Choroid plexus epithelial cell (primary cell): ENCODE data around the gene DLGAP3.

Experiments used
- DNase-seq: peaks from one replicate; pipeline ENCODE4 v3.0.0-alpha.2; 2010; ENCODE audit warnings: low read depth
- H3K4me3 ChIP-seq: 2 replicates; pipeline ENCODE4 v1.5.1; 2011; ENCODE audit warnings: low read depth, mild to moderate bottlenecking, control low read depth, low read length, moderate library complexity
- CTCF ChIP-seq: conservative IDR thresholded peaks from 2 replicates; pipeline ENCODE4 v1.5.1; 2011; ENCODE audit warnings: low read depth, mild to moderate bottlenecking, control low read depth, inconsistent platforms, low read length, moderate library complexity

DLGAP3 gene

GRCh38 chr1:34839526-34840305 is 89.7 kb downstream of the DLGAP3 start:
- DNase-seq, result no peak
- no peak for TF ChIP-seq CTCF
- H3K4me3 ChIP-seq, result no peak overlapping the region

GRCh38 chr1:34833711-34834110 is 95.7 kb downstream of the DLGAP3 start:
- no peak for TF ChIP-seq CTCF
- DNase-seq, result no peak
- no peak overlapping the region for H3K4me3 ChIP-seq

GRCh38 chr1:34831721-34832246 is 97.7 kb downstream of the DLGAP3 start:
- TF ChIP-seq CTCF, result no peak
- DNase-seq, result no peak
- H3K4me3 ChIP-seq, result no peak overlapping the region

GRCh38 chr1:34829250-34829649 is 100.2 kb downstream of the DLGAP3 start:
- H3K4me3 ChIP-seq, result no peak overlapping the region
- no peak for TF ChIP-seq CTCF
- no peak for DNase-seq

- H3K4me3 ChIP-seq, result no peak overlapping the region
- DNase-seq, result no peak
- no peak for TF ChIP-seq CTCF
Observed at GRCh38 chr1:34828611-34829010, 100.8 kb downstream of the DLGAP3 start.

- TF ChIP-seq CTCF, result no peak
- DNase-seq, result no peak
- H3K4me3 ChIP-seq, result no peak overlapping the region
Observed at GRCh38 chr1:34827341-34827941, 102.0 kb downstream of the DLGAP3 start.
